Thoracic aorta (tissue), 2 donors: Measurements from ENCODE around the gene MID2. TPM values are rescaled to one million over a fixed set of nuclear protein-coding genes. Genes with fewer than 3 reads are reported as not detected.
"Not testable (repeated sequence)": the region's sequence is repeated elsewhere in the genome, so short reads cannot be mapped to it uniquely, and the experiment has no call there.

Source experiments
- ATAC-seq: fragments of 150-250 bp; one replicate; pipeline ENCODE4 v1.8.0; 2017; ENCODE audit warnings: low read depth; ENCODE audit not compliant: insufficient number of reproducible peaks, low FRiP score
- DNase-seq: peaks from one replicate; pipeline ENCODE4 v3.0.0-alpha.2; 2020; ENCODE audit warnings: low spot score
- H3K27ac ChIP-seq, 2 donors: fragments of 200-600 bp; sonication (generic); 1 replicate in 1 of 2; 2 replicates in 1 of 2; pipeline ENCODE4 v1.5.1; 2016; ENCODE audit warnings: mild to moderate bottlenecking in 2 of 2, moderate library complexity in 2 of 2
- H3K27me3 ChIP-seq: fragments of 200-600 bp; sonication (generic); replicated peaks from 2 replicates; pipeline ENCODE4 v1.6.0; 2016; ENCODE audit warnings: mild to moderate bottlenecking; ENCODE audit not compliant: insufficient read depth
- H3K36me3 ChIP-seq: fragments of 200-600 bp; sonication (generic); one replicate; pipeline ENCODE4 v1.5.1; 2016
- H3K4me1 ChIP-seq, 2 donors: fragments of 200-600 bp; sonication (generic); 1 replicate in 1 of 2; 2 replicates in 1 of 2; pipeline versions ENCODE4 v1.5.1 to v1.6.0; 2016; ENCODE audit warnings: low read depth in 2 of 2, mild to moderate bottlenecking in 1 of 2; ENCODE audit not compliant: control insufficient read depth in 1 of 2
- H3K4me3 ChIP-seq: fragments of 200-600 bp; sonication (generic); 2 replicates; pipeline ENCODE4 v1.5.1; 2016; ENCODE audit warnings: mild to moderate bottlenecking
- H3K9me3 ChIP-seq: fragments of 200-600 bp; sonication (generic); 2 replicates; pipeline ENCODE4 v1.5.1; 2016
- total RNA-seq, 2 donors: library from RNA; depleted of rRNA; stranded (reverse); fragments of >200 nt; gene quantifications; one replicate each; pipeline versions ENCODE4 v1.1.0 to v1.2.3, GENCODE V29; 2016
- TF ChIP-seq, protein P1 (sequence below): fragments of 200-600 bp; sonication (generic); IDR thresholded peaks from one replicate; pipeline ENCODE4 v1.5.1; 2019; ENCODE audit warnings: antibody characterized with exemption

MID2 gene
- total RNA-seq, 2 donors from 2014 or later: 24.7 to 34.1 TPM

GRCh38 chrX:107845625-107846024 lies 20.0 kb downstream of the MID2 start:
- no peak for ATAC-seq
- TF ChIP-seq, protein P1, sequence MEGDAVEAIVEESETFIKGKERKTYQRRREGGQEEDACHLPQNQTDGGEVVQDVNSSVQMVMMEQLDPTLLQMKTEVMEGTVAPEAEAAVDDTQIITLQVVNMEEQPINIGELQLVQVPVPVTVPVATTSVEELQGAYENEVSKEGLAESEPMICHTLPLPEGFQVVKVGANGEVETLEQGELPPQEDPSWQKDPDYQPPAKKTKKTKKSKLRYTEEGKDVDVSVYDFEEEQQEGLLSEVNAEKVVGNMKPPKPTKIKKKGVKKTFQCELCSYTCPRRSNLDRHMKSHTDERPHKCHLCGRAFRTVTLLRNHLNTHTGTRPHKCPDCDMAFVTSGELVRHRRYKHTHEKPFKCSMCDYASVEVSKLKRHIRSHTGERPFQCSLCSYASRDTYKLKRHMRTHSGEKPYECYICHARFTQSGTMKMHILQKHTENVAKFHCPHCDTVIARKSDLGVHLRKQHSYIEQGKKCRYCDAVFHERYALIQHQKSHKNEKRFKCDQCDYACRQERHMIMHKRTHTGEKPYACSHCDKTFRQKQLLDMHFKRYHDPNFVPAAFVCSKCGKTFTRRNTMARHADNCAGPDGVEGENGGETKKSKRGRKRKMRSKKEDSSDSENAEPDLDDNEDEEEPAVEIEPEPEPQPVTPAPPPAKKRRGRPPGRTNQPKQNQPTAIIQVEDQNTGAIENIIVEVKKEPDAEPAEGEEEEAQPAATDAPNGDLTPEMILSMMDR: no peak
- H3K9me3 ChIP-seq: no peaks in the 10 kb centered on the region
- no peaks in the 10 kb centered on the region for H3K36me3 ChIP-seq
- H3K4me1 ChIP-seq: peaks cover 0 to 5% of the 10 kb centered on the region in 2 donors
- no peak overlapping the region for H3K27ac ChIP-seq
- H3K27me3 ChIP-seq: no peaks in the 10 kb centered on the region
- no peak for DNase-seq
- H3K4me3 ChIP-seq: no peak overlapping the region

DNA sequence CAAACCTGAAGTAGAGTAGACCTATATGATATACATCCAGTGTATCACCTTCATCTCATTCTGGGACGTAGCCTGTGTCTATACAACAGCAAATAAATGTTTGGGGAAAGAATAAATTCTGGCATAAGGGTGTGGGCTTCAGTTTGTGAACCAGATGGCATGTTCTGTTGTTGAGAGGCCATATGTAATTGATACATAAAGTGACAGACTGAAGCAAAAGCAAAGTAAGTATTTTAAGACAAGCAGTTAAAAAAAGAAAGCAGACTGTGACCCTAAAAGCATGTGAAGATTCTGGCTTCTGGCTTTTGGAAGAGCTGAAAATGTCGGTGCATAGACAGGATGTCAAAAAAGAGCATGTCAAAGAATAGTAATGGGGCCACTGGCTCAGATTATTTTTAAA lies 22.9 kb downstream of the MID2 start:
- ATAC-seq: no peak
- Histone ChIP-seq H3K9me3 (no peaks in the 10 kb centered on the region), H3K4me1 (no peaks in the 10 kb centered on the region), H3K27me3 (no peaks in the 10 kb centered on the region), H3K36me3 (no peaks in the 10 kb centered on the region), H3K4me3 (no peak overlapping the region), H3K27ac (no peak overlapping the region)
- DNase-seq: no peak
- TF ChIP-seq, protein P1: no peak

DNA sequence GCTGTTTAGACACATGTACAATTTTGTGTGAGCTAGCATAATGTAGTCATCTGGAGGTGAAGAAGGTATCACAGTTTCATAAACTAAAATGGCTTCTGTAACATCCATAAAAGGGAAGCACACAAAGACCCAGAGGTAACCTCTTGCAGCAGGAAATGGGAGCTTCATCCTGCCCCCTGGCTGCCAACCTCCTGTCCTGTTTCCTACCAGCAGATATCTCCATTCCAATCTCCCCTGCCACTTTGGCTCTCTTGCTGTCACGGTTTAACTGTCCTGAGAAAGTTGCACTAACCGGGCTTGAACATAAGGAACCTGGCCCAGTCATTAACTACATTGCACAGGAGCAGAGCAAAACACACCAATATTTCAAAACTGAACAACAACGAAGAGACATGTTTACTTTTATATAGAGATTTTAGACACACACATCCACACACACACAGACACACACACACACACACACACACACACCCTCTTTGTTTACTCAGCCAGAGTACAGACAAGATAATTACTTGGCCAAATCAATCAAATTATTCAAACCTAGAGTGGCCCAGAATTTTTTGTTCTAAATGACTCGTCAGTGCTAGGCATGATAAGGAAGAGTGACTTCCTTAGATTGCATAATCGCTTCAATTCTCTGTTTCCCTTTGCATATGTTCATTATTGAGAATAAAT lies 24.2 kb downstream of the MID2 start:
- H3K4me1 ChIP-seq: no peaks in the 10 kb centered on the region
- DNase-seq (no peak), ATAC-seq (no peak)
- TF ChIP-seq, protein P1: no peak
- no peak overlapping the region for H3K4me3 ChIP-seq
- H3K27ac ChIP-seq: no peak overlapping the region
- no peaks in the 10 kb centered on the region for H3K36me3 ChIP-seq
- no peaks in the 10 kb centered on the region for H3K27me3 ChIP-seq
- no peaks in the 10 kb centered on the region for H3K9me3 ChIP-seq

DNA sequence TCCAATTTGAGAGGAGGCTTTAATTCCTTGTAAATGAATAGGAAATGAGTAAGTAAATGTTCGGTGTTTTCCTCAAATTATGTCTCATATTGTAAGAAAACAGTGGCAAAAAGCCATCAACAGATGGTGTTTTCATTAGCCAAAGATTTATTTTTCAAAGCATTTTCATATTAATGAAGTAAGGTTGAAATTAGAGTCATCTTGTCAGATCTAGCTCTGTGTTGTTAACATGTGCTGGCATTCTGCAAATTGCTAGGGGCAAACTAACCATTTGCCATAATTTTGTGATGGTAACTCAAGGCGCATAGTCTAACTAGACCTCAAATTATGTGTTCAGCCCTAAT lies 24.7 kb downstream of the MID2 start:
- no peak for DNase-seq

GRCh38 chrX:107851215-107851614 lies 25.5 kb downstream of the MID2 start:
- TF ChIP-seq, protein P1: no peak
- H3K27ac ChIP-seq: no peak overlapping the region
- ATAC-seq (no peak), DNase-seq (no peak)
- no peaks in the 10 kb centered on the region for H3K36me3 ChIP-seq
- no peak overlapping the region for H3K4me3 ChIP-seq
- no peaks in the 10 kb centered on the region for H3K9me3 ChIP-seq
- no peaks in the 10 kb centered on the region for H3K27me3 ChIP-seq
- no peaks in the 10 kb centered on the region for H3K4me1 ChIP-seq

More for the DNA sequence above, 24.7 kb downstream of the MID2 start:
- H3K27me3 ChIP-seq: no peaks in the 10 kb centered on the region
- H3K9me3 ChIP-seq: no peaks in the 10 kb centered on the region
- no peak for ATAC-seq
- H3K27ac ChIP-seq: no peak overlapping the region
- TF ChIP-seq, protein P1: no peak
- no peaks in the 10 kb centered on the region for H3K4me1 ChIP-seq
- H3K36me3 ChIP-seq: no peaks in the 10 kb centered on the region
- no peak overlapping the region for H3K4me3 ChIP-seq

- not testable (repeated sequence) for H3K9me3 ChIP-seq, H3K36me3 ChIP-seq, H3K27me3 ChIP-seq, H3K4me1 ChIP-seq, ATAC-seq, H3K4me3 ChIP-seq, H3K27ac ChIP-seq, DNase-seq
Measured at GRCh38 chrX:107851665-107852064, 26.0 kb downstream of the MID2 start.
